Thoracic aorta (tissue), 2 donors: ENCODE measurements around the gene SYNCRIP. TPM values are rescaled to one million over a fixed set of nuclear protein-coding genes. Genes with fewer than 3 reads are reported as not detected.

Source experiments
- ATAC-seq: fragments of 150-250 bp; one replicate; pipeline ENCODE4 v1.8.0; 2017; ENCODE audit warnings: low read depth; ENCODE audit not compliant: insufficient number of reproducible peaks, low FRiP score
- DNase-seq: peaks from one replicate; pipeline ENCODE4 v3.0.0-alpha.2; 2020; ENCODE audit warnings: low spot score
- H3K27ac ChIP-seq, 2 donors: fragments of 200-600 bp; sonication (generic); 1 replicate in 1 of 2; 2 replicates in 1 of 2; pipeline ENCODE4 v1.5.1; 2016; ENCODE audit warnings: mild to moderate bottlenecking in 2 of 2, moderate library complexity in 2 of 2
- H3K27me3 ChIP-seq: fragments of 200-600 bp; sonication (generic); replicated peaks from 2 replicates; pipeline ENCODE4 v1.6.0; 2016; ENCODE audit warnings: mild to moderate bottlenecking; ENCODE audit not compliant: insufficient read depth
- H3K36me3 ChIP-seq: fragments of 200-600 bp; sonication (generic); one replicate; pipeline ENCODE4 v1.5.1; 2016
- H3K4me1 ChIP-seq, 2 donors: fragments of 200-600 bp; sonication (generic); 1 replicate in 1 of 2; 2 replicates in 1 of 2; pipeline versions ENCODE4 v1.5.1 to v1.6.0; 2016; ENCODE audit warnings: low read depth in 2 of 2, mild to moderate bottlenecking in 1 of 2; ENCODE audit not compliant: control insufficient read depth in 1 of 2
- H3K4me3 ChIP-seq: fragments of 200-600 bp; sonication (generic); 2 replicates; pipeline ENCODE4 v1.5.1; 2016; ENCODE audit warnings: mild to moderate bottlenecking
- H3K9me3 ChIP-seq: fragments of 200-600 bp; sonication (generic); 2 replicates; pipeline ENCODE4 v1.5.1; 2016
- total RNA-seq, 2 donors: library from RNA; depleted of rRNA; stranded (reverse); fragments of >200 nt; gene quantifications; one replicate each; pipeline versions ENCODE4 v1.1.0 to v1.2.3, GENCODE V29; 2016
- TF ChIP-seq, protein P1 (sequence below): fragments of 200-600 bp; sonication (generic); IDR thresholded peaks from one replicate; pipeline ENCODE4 v1.5.1; 2019; ENCODE audit warnings: antibody characterized with exemption

SYNCRIP gene
- 10 to 100 TPM; 47.7 to 94.2 TPM for total RNA-seq

DNA sequence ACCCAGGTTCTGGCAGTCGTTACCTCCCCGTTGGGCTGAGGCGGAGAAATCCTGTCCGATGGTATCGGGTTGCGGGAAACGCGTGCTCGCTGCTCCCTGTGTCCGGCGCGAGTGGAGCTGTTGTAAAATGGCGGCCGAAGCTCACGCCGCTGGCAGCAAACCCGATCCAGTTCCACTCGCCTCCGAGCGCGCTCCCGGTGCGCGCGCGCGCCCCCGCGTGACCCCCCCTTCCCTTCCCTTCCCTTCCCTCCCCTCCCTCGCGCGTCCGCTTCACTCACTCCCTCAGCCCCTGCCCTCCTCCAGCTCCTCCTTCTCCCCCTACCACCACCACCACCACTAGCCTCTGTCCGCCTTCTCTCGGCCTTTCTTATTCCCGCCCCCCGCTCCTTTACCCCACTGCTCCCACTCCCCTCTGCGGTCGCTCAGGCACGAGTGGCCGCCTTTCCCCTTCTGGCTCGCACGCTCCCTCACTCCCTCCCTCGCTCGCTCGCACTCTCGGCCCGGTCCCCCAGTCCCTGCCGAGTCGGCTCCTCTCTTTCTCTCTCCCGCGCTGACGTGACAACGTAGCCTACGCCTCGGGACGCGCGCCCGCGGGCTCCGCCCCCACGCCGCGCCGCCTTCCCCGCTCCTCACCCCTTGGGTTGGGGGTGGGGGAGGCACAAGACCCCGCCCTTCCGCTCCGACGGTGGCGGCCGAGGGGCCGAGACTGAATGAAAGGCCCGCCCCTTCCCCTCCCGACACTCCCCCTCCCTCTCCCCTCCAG lies at the start of gene SYNCRIP:
Gene SYNCRIP (minus strand): TSS at position 113 of the 763 bp plus-strand sequence. CDS start 1,447 bp downstream, outside the sequence.
- Histone ChIP-seq H3K9me3 (no peaks in the 10 kb centered on the region), H3K4me3 (peak within 1 kb of the TSS; percentile 80), H3K4me1 (peaks cover 15 to 37% of the 10 kb centered on the region in 2 donors), H3K27me3 (no peaks in the 10 kb centered on the region), H3K36me3 (no peaks in the 10 kb centered on the region), H3K27ac (peak within 1 kb of the TSS; percentile 99 to 100)
- DNase-seq: peak; percentile 94
- ATAC-seq: peak; percentile 84
- TF ChIP-seq, protein P1, sequence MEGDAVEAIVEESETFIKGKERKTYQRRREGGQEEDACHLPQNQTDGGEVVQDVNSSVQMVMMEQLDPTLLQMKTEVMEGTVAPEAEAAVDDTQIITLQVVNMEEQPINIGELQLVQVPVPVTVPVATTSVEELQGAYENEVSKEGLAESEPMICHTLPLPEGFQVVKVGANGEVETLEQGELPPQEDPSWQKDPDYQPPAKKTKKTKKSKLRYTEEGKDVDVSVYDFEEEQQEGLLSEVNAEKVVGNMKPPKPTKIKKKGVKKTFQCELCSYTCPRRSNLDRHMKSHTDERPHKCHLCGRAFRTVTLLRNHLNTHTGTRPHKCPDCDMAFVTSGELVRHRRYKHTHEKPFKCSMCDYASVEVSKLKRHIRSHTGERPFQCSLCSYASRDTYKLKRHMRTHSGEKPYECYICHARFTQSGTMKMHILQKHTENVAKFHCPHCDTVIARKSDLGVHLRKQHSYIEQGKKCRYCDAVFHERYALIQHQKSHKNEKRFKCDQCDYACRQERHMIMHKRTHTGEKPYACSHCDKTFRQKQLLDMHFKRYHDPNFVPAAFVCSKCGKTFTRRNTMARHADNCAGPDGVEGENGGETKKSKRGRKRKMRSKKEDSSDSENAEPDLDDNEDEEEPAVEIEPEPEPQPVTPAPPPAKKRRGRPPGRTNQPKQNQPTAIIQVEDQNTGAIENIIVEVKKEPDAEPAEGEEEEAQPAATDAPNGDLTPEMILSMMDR: no peak

DNA sequence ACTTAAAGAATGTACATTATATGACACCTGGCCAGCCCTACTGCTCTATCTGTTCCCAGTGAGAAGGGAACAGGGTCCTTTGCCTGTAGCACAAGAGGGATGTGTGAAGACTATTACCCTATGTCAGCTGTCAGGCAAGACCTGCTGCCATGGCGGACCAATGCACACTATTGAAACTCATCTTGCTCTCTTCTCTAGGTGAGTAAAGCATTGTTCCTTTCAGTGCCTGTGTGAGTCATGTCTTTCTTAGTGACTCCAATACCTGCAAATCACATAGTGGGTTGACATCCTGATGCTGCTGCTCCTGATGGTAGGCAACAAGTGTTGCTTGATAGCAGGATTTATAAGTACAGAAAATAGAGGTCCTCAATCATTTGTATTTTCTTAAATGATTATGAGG lies 48.8 kb upstream of the SYNCRIP start:
- DNase-seq (no peak), ATAC-seq (no peak)
- Histone ChIP-seq H3K27ac (no peak overlapping the region), H3K4me3 (no peak overlapping the region), H3K9me3 (no peaks in the 10 kb centered on the region), H3K4me1 (no peaks in the 10 kb centered on the region), H3K27me3 (no peaks in the 10 kb centered on the region), H3K36me3 (no peaks in the 10 kb centered on the region)
- TF ChIP-seq, protein P1: no peak

DNA sequence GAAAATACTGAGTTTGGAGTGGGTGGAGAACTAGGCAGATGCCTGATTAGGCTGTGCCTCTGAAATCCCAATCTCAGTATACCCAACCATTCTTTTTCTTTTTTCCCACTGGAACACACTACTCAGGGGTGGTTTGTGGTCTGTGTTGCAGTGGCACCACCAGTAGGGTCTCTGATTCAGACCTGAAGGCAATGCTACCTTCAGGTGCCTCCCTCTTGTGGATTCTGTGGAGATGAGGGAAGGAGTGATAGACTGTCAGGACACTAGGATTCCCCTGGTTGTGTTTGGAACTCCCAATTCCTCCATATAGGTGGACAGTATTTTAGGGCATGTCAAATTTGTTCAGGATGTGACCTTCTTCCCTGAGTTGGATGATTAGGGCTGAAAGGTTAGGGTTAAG lies 47.4 kb upstream of the SYNCRIP start:
- H3K4me1 ChIP-seq: no peaks in the 10 kb centered on the region
- ATAC-seq: no peak
- no peaks in the 10 kb centered on the region for H3K27me3 ChIP-seq
- no peaks in the 10 kb centered on the region for H3K9me3 ChIP-seq
- TF ChIP-seq, protein P1: no peak
- H3K4me3 ChIP-seq: no peak overlapping the region
- H3K27ac ChIP-seq: no peak overlapping the region
- no peak for DNase-seq
- H3K36me3 ChIP-seq: no peaks in the 10 kb centered on the region

DNA sequence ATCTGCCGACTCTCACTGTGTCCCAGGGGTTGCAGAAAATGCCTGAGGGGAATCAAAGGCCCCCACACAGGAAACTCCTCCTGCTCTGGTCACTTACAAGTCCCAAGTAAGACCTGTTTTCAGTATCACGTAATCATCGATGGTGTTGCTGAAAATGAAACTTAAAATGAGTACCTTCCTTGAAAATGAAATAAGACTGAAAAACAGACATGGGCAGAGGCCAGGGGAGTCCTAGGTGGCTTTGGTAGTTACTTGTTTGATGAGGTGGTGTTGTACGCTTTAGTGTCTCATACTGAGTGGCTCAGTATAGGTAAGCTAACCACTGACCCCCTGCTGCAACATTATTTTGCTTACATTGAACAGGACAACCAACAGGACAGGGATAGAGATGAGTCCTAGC lies 43.0 kb upstream of the SYNCRIP start:
- DNase-seq (no peak), ATAC-seq (no peak)
- Histone ChIP-seq H3K9me3 (no peaks in the 10 kb centered on the region), H3K27me3 (no peaks in the 10 kb centered on the region), H3K4me3 (no peak overlapping the region), H3K36me3 (no peaks in the 10 kb centered on the region), H3K27ac (no peak overlapping the region), H3K4me1 (no peaks in the 10 kb centered on the region)
- TF ChIP-seq, protein P1: no peak

DNA sequence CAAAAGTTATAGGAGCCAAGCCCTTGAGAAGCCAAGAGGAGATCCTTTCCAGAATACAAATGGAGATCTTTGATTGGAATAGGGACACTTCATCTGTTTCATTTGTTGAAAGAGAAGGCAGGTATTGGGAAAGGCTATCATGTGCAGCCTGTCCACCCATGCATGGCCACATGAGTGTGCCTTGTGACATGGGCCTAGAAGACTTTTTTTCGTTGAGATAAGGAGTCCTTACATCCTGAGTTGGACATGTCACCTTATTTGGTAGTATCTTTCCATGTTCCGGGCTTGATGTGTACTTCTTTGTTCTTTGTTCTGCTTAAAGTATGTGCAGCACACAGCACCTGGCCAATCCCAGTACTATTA lies 42.1 kb upstream of the SYNCRIP start:
- no peak overlapping the region for H3K27ac ChIP-seq
- H3K36me3 ChIP-seq: no peaks in the 10 kb centered on the region
- no peaks in the 10 kb centered on the region for H3K9me3 ChIP-seq
- no peaks in the 10 kb centered on the region for H3K27me3 ChIP-seq
- TF ChIP-seq, protein P1: no peak
- H3K4me3 ChIP-seq: no peak overlapping the region
- ATAC-seq (no peak), DNase-seq (no peak)
- peaks cover 0 to 1% of the 10 kb centered on the region in 2 donors for H3K4me1 ChIP-seq
